GM12873 (cell line): Measurements from ENCODE around the gene IGFBP4.

Source experiments
- TF ChIP-seq, protein P1 (sequence below): IDR thresholded peaks from 2 replicates; pipeline ENCODE4 v1.5.1; 2012; ENCODE audit warnings: low read depth, mild to moderate bottlenecking, moderate library complexity, low read length, control low read depth; ENCODE audit not compliant: insufficient read depth; ENCODE audit errors: missing control alignments

IGFBP4 gene

DNA sequence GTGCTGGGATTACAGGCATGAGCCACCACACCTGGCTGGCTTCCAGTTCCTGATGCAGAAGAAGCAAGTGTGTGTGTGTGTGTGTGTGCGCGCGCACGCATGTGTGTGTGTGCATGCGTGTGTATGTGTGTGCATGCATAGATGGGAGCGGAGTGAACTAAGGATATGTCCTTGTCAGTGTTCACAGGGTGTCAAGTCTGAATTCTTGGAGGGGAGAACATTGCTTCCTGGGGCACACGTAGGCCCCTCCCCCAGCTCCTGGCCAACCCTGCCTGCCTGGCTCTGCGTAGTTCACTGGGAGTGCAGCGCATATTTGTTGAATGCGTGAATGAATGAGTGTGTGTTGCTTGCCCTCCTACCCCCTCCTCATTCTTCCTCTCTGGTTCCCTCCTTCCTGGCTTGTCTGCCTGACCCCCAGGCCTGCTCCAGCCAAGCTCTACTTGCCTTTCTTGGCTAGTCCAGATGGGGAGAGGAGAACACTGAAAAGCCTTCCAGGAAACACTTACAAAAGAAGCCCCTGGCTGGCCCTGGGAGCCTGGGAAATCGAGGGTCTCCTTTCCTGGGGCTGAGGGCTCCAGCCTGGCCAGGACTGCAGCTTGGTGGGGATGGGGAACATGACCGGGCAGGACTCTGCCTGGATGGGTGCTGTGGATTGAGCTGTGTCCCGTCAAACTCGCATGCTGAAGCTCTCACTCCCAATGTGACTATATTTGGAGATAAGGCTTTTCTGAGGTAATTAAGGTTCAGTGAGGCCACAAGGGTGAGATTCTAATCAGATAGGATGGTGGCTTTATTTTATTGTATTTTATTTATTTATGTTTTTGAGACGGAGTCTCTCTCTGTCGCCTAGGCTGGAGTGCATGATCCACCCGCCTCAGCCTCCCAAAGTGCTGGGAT, 27.9 kb downstream of the IGFBP4 start:
- TF ChIP-seq, protein P1, sequence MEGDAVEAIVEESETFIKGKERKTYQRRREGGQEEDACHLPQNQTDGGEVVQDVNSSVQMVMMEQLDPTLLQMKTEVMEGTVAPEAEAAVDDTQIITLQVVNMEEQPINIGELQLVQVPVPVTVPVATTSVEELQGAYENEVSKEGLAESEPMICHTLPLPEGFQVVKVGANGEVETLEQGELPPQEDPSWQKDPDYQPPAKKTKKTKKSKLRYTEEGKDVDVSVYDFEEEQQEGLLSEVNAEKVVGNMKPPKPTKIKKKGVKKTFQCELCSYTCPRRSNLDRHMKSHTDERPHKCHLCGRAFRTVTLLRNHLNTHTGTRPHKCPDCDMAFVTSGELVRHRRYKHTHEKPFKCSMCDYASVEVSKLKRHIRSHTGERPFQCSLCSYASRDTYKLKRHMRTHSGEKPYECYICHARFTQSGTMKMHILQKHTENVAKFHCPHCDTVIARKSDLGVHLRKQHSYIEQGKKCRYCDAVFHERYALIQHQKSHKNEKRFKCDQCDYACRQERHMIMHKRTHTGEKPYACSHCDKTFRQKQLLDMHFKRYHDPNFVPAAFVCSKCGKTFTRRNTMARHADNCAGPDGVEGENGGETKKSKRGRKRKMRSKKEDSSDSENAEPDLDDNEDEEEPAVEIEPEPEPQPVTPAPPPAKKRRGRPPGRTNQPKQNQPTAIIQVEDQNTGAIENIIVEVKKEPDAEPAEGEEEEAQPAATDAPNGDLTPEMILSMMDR = no peak

DNA sequence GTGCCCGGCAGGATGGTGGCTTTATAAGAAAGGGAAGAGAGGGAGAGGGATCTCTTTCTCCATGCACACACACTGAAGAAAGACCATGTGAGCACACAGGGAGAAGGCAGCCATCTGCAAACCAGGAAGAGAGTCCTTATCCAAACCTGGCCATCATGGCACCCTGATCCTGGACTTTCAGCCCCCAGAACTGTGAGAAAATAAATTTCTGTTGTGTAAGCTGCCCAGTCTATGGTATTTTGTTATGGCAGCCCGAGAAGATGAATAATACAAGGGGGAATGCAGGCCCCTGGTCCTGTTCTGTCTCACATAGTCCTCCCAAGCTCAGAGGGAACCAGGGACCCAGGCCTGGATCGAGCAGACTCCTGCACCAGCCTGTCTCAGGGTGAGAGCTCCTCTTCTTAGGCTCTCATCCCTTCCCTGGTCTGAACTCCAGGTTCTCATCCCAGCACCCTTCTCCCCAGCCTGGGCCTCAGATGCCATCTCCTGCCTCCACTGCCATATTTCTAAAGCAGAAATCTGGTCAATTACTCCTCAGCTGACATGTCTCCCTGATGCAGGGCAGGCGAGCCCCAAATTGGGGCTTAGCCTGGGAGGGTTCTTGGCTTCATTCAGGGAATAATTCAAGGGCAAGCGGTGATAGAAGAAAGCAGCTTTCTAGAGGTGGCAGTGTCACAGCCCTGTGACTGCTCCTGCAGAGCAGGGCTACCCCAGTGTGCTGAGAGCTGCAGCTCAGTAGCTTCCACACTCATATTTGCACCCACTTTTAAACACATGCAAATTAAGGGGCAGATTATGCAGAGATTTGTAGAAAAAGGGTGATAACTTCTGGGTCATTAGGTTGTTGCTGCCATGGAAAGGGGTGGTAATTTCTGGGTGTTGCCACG, 28.8 kb downstream of the IGFBP4 start:
- TF ChIP-seq, protein P1 = no peak

DNA sequence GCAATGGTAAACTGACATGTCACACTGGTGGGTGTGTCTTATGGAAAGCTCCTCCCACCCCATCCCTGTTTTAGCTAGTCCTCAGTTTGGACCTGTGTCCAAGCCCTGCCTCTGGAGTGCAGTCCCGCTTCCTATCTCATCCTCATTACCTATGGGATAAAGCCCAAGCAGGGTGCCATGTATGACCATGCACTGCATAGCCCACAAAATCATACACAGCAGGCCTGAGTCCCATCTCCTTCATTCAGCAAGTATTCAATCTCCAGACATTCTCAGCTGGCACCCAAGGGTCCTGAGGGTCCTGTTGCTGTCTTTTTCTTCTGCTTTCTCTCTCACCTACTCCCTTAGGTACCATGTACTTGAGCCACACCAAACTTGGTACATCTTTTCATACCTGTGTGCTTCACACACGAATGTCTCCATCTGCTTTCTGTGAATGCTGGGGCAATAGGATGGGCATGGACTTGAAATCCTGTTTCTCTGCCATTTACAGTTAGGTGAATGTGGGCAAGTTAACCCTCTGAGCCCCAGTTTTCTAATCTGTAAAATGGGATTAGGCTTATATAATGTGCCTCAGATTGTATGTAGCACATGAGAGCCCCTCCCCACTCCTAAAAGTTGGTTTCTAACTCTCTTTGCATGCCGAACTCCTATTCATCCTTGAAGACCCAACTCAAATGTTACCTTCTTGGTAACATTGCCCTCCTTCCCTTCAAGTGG, 29.6 kb downstream of the IGFBP4 start:
- TF ChIP-seq, protein P1 = no peak

DNA sequence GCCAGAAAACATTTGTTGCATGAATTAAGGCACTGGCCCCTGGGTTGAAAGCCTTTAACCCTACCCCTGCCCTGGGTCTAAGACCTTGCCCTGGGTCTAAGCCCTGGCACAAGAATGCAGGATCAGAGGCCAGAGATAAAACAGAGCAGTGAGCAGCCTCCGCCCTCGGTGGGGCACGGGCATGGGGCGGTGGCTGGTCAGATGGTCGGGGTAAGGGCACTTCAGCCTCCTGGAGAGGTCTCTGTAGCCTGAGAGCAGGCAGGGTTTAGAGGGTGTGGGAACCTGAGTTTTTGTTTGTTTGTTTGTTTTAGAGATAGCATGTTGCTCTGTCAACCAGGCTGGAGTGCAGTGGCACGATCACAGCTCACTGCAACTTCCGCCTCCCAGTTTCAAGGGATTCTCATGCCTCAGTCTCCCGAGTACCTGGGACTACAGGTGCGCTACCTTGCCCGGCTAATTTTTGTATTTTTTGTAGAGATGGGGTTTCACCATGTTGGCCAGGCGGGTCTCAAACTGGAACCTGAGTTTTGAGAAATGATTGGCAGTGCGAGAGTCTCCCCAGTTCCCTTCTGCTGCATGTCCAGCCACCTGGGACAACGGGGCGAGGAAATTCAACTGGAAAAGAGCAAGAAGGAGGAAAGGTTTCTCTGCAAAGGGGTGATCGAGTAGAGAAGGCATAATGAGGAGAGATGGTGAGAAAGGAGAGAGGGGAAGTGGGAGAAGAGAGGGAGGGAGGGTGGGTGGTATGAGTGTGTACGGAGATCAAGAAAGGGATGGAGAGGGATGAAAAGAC, 30.5 kb downstream of the IGFBP4 start:
- TF ChIP-seq, protein P1 = no peak

DNA sequence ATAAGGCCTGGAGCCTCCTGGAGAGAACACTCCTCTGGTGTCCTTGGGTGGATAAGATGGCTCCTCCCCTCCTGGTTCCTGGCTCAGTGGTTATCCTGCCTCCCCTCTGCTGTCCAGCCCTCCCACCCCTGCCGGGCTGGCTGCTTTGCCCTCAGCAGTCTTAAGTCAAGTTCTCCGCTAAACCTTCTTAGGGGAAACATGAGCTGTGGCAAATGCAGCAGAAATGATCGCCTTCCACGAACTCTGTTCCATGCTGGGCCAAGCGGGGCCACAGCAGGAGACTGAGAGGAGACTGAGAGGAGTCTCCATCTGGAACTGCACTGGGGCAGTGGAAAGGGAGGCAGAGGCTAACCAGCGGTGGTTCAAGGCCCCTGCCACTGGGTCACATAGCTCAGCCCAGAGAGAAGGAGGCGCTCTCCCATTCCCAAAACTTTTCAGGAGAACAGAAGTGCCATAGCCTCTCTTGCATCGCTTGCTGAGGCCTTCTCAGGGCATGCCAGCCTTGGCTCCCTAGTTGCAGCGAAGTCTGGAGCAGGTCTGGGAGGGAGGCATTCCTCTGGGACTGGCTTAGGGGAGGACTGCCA, 31.3 kb downstream of the IGFBP4 start:
- TF ChIP-seq, protein P1 = no peak

DNA sequence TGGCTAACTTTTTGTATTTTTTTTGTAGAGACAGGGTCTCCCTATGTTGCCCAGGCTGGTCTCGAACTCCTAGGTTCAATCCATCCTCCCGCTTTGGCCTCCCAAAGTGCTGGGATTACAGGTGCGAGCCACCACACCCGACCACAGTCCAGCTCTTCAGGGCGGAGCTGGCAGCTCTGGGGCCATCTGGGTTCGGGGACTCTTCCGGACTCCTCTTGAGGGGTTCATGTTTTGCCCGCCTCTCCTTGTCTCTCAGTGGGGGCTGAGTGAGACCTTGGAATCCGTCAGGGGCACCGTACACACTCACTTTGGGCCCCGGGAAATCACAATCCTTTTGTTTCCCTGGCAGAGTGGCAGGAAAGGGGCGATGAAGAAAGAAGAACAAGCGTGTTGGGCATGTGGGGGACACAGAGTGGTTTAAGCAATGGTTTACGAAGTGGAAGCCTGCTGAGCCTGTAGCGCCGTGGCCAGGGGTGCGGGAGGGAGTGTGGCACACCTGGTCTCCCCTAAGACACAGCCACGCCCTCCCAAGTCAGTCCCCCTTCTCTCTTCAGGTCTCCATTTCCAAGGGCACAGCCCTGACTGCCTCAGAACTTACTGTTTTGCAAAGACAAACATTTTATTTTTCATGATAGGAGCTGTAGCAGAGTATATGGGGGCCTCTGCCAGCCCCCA, 32.1 kb downstream of the IGFBP4 start:
- TF ChIP-seq, protein P1 = no peak
